Right kidney (tissue), 1 donor: ENCODE data around the gene ANOS1.
"Not testable (repeated sequence)": the region's sequence is repeated elsewhere in the genome, so short reads cannot be mapped to it uniquely, and the experiment has no call there.

Experiments used
- DNase-seq: peaks from one replicate; pipeline ENCODE4 v3.0.0-alpha.2; 2016

ANOS1 gene

GRCh38 chrX:8627796-8628195 lies 104.1 kb downstream of the ANOS1 start:
- no peak for DNase-seq

GRCh38 chrX:8607326-8607725 lies 124.6 kb downstream of the ANOS1 start:
- DNase-seq, result no peak

- no peak for DNase-seq
Observed at GRCh38 chrX:8604131-8604530, 127.8 kb downstream of the ANOS1 start.

GRCh38 chrX:8591501-8591900 lies 140.4 kb downstream of the ANOS1 start:
- no peak for DNase-seq

- DNase-seq, result no peak
Observed at GRCh38 chrX:8586953-8587352, 145.0 kb downstream of the ANOS1 start.

- DNase-seq, result no peak
Observed at GRCh38 chrX:8579602-8580001, 152.3 kb downstream of the ANOS1 start.

GRCh38 chrX:8576821-8577220 lies 155.1 kb downstream of the ANOS1 start:
- DNase-seq, result no peak

- DNase-seq, result no peak
Observed at GRCh38 chrX:8565729-8566128, 166.2 kb downstream of the ANOS1 start.

- DNase-seq, result no peak
Observed at GRCh38 chrX:8548446-8548845, 183.5 kb downstream of the ANOS1 start.

- DNase-seq, result no peak
Observed at GRCh38 chrX:8546715-8547114, 185.2 kb downstream of the ANOS1 start.

- no peak for DNase-seq
Observed at GRCh38 chrX:8520791-8521190, 211.1 kb downstream of the ANOS1 start.

- no peak for DNase-seq
Observed at GRCh38 chrX:8520178-8520577, 211.8 kb downstream of the ANOS1 start.

GRCh38 chrX:8504451-8504850 lies 227.5 kb downstream of the ANOS1 start:
- DNase-seq, result no peak

GRCh38 chrX:8502101-8502500 lies 229.8 kb downstream of the ANOS1 start:
- DNase-seq, result not testable (repeated sequence)

GRCh38 chrX:8500203-8500602 lies 231.7 kb downstream of the ANOS1 start:
- no peak for DNase-seq

GRCh38 chrX:8495036-8495435 lies 236.9 kb downstream of the ANOS1 start:
- DNase-seq, result not testable (repeated sequence)

- no peak for DNase-seq
Observed at GRCh38 chrX:8484360-8484949, 247.5 kb downstream of the ANOS1 start.
